GM11168 (cell line): Measurements from ENCODE around the gene NUP35.

ENCODE experiments used
- in situ Hi-C: fragments of 300-500 bp; cut with MboI; formaldehyde crosslinking; loops from one replicate; pipeline ENCODE4 v1.12.0; 2022; ENCODE audit warnings: low sequenced_read_pairs; ENCODE audit not compliant: unreplicated experiment

Gene NUP35

DNA sequence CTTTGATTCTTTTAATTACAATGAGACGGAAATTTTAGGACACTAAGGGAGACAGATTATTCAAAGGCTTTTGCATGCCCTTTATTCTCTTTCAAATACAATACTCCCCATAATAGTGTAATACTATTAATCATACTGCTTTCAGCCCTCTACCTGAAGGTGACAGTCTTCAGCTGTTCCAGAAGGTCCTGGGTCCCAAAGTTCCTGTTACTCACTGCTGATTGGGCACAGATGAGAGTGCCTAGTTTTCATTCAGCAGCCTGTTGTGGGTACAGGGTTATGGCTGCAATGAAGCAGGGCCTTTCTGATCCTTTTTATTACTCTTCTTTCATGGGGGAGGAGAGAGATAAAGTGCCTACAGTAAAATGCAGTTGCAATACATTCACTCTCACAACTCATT, 80.2 kb downstream of the NUP35 start:
- in situ Hi-C loops: no loop called here

DNA sequence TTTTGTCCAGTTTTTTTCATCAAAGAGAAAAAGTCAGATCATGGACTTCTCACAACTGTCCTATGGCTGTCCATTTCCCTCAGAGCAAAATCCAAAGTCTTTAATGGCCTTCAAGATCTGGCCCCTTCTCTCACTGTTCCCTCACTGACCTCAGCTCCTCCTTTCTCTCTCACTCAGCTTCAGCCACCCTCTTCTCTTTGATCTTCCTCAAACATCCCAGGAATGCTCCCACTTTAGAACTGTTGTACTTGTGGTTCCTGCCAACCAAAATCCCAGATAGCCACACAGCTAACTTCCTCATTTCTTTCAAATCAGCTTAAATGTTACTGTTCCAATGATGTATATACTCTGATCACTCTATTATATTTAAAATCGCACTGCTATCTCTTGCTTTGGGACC, 82.9 kb downstream of the NUP35 start:
- in situ Hi-C loops: no loop called here

DNA sequence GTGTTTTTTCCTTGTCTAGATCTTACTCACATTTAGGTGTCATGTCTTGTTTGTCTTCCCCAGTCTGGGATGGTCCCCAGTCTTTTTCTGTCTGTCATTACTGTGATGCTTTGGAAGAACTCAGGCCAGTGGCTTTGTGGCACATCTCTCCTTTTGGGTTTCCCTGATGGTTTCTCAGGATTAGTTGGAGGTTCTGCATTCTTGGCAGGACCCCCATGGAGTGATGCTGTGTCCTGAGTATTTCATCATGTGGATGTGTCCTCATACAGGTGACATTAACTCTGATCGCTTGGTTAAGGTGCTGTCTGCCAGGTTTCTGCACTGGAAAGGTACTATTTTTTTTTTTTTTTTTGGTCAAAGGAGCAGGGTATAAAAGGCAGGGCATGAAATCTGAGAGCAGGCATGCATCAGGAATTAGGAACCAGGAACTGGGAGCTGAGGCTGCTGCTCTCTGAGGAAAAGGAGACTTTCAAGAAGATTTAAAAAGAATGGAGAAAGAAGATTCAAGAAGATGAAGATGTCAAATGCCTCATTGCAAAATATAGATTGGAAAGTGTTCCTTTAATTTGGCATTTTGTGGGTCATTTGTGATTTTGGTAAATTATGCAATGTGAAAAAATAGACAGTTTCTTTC, 85.3 kb downstream of the NUP35 start:
- in situ Hi-C loops: no loop called here
